Measurements from ENCODE around the gene RCSD1.

DNA sequence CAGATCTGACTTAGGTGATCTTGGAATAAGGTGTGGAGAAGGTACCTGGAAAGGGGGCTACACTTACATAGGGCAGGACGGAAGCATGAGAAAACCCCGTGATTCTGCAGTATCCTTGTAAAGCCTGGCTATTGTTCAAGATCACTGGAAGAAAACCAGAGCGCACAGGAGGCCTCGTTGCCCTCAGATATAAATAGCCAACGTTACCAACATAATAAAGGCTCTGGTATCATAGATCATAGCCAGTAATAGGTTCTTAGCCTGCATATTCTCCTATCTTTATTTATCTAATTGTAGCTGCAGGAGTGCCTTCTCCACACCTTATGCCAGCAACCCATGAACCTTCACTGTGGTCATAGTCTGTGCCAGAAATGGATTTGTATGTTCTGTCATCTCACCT lies 55.8 kb downstream of the RCSD1 start:
- TF ChIP-seq, protein P1, sequence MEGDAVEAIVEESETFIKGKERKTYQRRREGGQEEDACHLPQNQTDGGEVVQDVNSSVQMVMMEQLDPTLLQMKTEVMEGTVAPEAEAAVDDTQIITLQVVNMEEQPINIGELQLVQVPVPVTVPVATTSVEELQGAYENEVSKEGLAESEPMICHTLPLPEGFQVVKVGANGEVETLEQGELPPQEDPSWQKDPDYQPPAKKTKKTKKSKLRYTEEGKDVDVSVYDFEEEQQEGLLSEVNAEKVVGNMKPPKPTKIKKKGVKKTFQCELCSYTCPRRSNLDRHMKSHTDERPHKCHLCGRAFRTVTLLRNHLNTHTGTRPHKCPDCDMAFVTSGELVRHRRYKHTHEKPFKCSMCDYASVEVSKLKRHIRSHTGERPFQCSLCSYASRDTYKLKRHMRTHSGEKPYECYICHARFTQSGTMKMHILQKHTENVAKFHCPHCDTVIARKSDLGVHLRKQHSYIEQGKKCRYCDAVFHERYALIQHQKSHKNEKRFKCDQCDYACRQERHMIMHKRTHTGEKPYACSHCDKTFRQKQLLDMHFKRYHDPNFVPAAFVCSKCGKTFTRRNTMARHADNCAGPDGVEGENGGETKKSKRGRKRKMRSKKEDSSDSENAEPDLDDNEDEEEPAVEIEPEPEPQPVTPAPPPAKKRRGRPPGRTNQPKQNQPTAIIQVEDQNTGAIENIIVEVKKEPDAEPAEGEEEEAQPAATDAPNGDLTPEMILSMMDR (IDR thresholded peaks at IDR 0.05): no peak
- no peak for TF ChIP-seq POLR2A (IDR thresholded peaks at IDR 0.05)

Data from testis (tissue), 2 donors.